Measurements from ENCODE around the gene TCEAL8. TPM values are rescaled to one million over a fixed set of nuclear protein-coding genes. Genes with fewer than 3 reads are reported as not detected.

The TCEAL8 gene
- total and polyA plus RNA-seq, 2 of the 8 experiments (the other 6 are each of a cell fraction or from before 2014, with no cell fraction given) = 47.2 to 82.2 TPM

- DNase-seq (ENCODE audit: low read depth in 1 of 2, low spot score in 2 of 2) (no peak), FAIRE-seq (no peak)
- Histone ChIP-seq H2BK20ac (ENCODE audit: low read length) (no peak overlapping the region), H3K4me1 (replicated peaks in 1 of 4; ENCODE audit: control insufficient read depth in 3 of 4, insufficient read depth in 4 of 4, low read length in 3 of 4) (peaks cover 0 to 3% (median 0%) of the 10 kb centered on the region in 4 experiments; a peak in 2 of 7 replicates), H3K9ac (replicated peaks in 1 of 4; ENCODE audit: extremely low read depth in 1 of 4, low read depth in 3 of 4, low read length in 3 of 4) (no peak overlapping the region), H3K23me2 (ENCODE audit: low read depth, low read length) (0 out of 2 replicates have a peak, but pooled peaks cover 2% of the 10 kb centered on the region), H3K4me2 (ENCODE audit: insufficient read depth in 1 of 2, low read depth in 2 of 2, low read length in 2 of 2) (no peak overlapping the region), H4K8ac (ENCODE audit: extremely low read depth, insufficient read depth, low read length) (no peak overlapping the region), H3K27me3 (replicated peaks in 1 of 4; ENCODE audit: control insufficient read depth in 3 of 4, extremely low read depth in 1 of 4, insufficient read depth in 3 of 4, low read length in 3 of 4) (no peaks in the 10 kb centered on the region), H2BK5ac (ENCODE audit: low read depth, low read length) (no peak overlapping the region), H3K36me3 (ENCODE audit: control insufficient read depth in 2 of 4, insufficient read depth in 4 of 4, low read length in 3 of 4) (peaks cover 0 to 14% (median 6%) of the 10 kb centered on the region in 4 experiments; a peak in 5 of 8 replicates), H3K4ac (replicated peaks; ENCODE audit: insufficient read length, low read depth, low read length) (no peak overlapping the region), H2BK12ac (ENCODE audit: low read depth, low read length) (no peak overlapping the region), H3K4me3 (ENCODE audit: extremely low read depth in 1 of 4, insufficient read depth in 2 of 4, low read depth in 3 of 4, low read length in 4 of 4) (no peak overlapping the region), H2BK120ac (replicated peaks; ENCODE audit: low read depth, low read length) (no peak overlapping the region), H3K9me3 (ENCODE audit: insufficient read depth in 2 of 2, low read depth in 1 of 2, low read length in 1 of 2) (no peaks in the 10 kb centered on the region), H3K79me2 (ENCODE audit: control insufficient read depth in 1 of 2, insufficient read depth in 2 of 2, low read length in 2 of 2) (peaks cover 0 to 13% of the 10 kb centered on the region in 2 experiments; a peak in 2 of 4 replicates), H2AFZ (ENCODE audit: low read length) (no peak overlapping the region), H3K18ac (ENCODE audit: extremely low read depth, low read length) (no peak overlapping the region), H2BK15ac (ENCODE audit: low read length) (no peak overlapping the region), H3K79me1 (ENCODE audit: low read depth, low read length) (no peaks in the 10 kb centered on the region), H3K27ac (ENCODE audit: low read depth, low read length) (no peak overlapping the region), H4K5ac (ENCODE audit: insufficient read length, low read depth, low read length) (no peak overlapping the region), H3K23ac (ENCODE audit: insufficient read length) (no peak overlapping the region), H3K14ac (ENCODE audit: insufficient read length) (no peak overlapping the region), H4K91ac (replicated peaks; ENCODE audit: insufficient read length, low read length) (no peak overlapping the region), H4K20me1 (replicated peaks in 1 of 2; ENCODE audit: control insufficient read depth in 1 of 2, insufficient read depth in 2 of 2, low read length in 2 of 2) (no peaks in the 10 kb centered on the region), H3K56ac (replicated peaks; ENCODE audit: insufficient read length, low read depth, low read length) (no peak overlapping the region), H2AK5ac (ENCODE audit: low read depth, low read length) (no peak overlapping the region)
- 76% methylated on average over 5 of the region's 5 CpGs; no CpG with 5 or more reads in 1 of the 2 experiments for WGBS, 2 experiments (ENCODE audit: extremely low coverage in 1 of 2, insufficient coverage in 1 of 2, insufficient read length in 1 of 2, insufficient replicate concordance in 2 of 2, low coverage in 1 of 2, low lambda C conversion rate in 2 of 2, missing lambda C conversion rate in 1 of 2)
- ChIA-PET CTCF (ENCODE audit: partially characterized antibody) (interaction anchor here (0.7 to 1.4 kb wide), 4 partner anchors 18 to 239 kb away, joined by 3 to 4 read pairs (median 3); no protein-coding TSS in a partner anchor), POLR2A (ENCODE audit: partially characterized antibody) (interaction anchor here (0.8 kb wide), 1 partner anchor 9 kb away, joined by 3 read pairs; no protein-coding TSS in a partner anchor)
- no peak for TF ChIP-seq SUZ12 (IDR thresholded peaks at IDR 0.05; ENCODE audit: low read length)
- TF ChIP-seq CTBP2 (IDR thresholded peaks at IDR 0.05; ENCODE audit: borderline replicate concordance, insufficient read depth, insufficient read length, low read length) = no peak
- no peak for TF ChIP-seq FOSL1 (IDR thresholded peaks at IDR 0.05; ENCODE audit: insufficient read depth, low read depth, low read length)
- TF ChIP-seq SP2 (IDR thresholded peaks at IDR 0.05; ENCODE audit: low read length) = no peak
- TF ChIP-seq POLR2AphosphoS5 (IDR thresholded peaks at IDR 0.05; ENCODE audit: low read depth, low read length) = no peak
- no peak for TF ChIP-seq PHF8 (conservative IDR thresholded peaks at IDR 0.05; ENCODE audit: low read depth, low read length)
- no peak for TF ChIP-seq CHD2 (IDR thresholded peaks at IDR 0.05; ENCODE audit: low read length)
- no peak for TF ChIP-seq CEBPB (IDR thresholded peaks at IDR 0.05; ENCODE audit: low read depth, low read length)
- TF ChIP-seq RAD21 (IDR thresholded peaks at IDR 0.05 in 1 of 2, conservative IDR thresholded peaks at IDR 0.05 in 1 of 2; ENCODE audit: low read depth in 2 of 2, low read length in 2 of 2) = no peak
- TF ChIP-seq CREB1 (IDR thresholded peaks at IDR 0.05) = no peak
- no peak for TF ChIP-seq GTF2F1 (IDR thresholded peaks at IDR 0.05; ENCODE audit: borderline replicate concordance, low read depth, low read length)
- TF ChIP-seq SIN3A (conservative IDR thresholded peaks at IDR 0.05 in 1 of 2, IDR thresholded peaks at IDR 0.05 in 1 of 2; ENCODE audit: low read depth in 1 of 2, low read length in 2 of 2) = no peak
- TF ChIP-seq CBX5 (IDR thresholded peaks at IDR 0.05; ENCODE audit: low read depth, low read length) = no peak
- no peak for TF ChIP-seq RNF2 (IDR thresholded peaks at IDR 0.05; ENCODE audit: borderline replicate concordance, low read depth, low read length, missing control alignments, poor library complexity, severe bottlenecking)
These were observed 4.0 kb downstream of the TCEAL8 start for GRCh38 chrX:103250977-103251376.

All from H1 (cell line).